Kidney (tissue), 14 donors: ENCODE data around the gene GPNMB. TPM values are rescaled to one million over a fixed set of nuclear protein-coding genes. Genes with fewer than 3 reads are reported as not detected.

ENCODE experiments used
- DNase-seq, 5 donors: peaks; one replicate each; pipeline ENCODE4 v3.0.0-alpha.2; 2013 to 2020
- FAIRE-seq: peaks from 2 replicates; lab custom pipeline; 2012; peaks lifted over from hg19 to GRCh38; lab: Jason Lieb, UNC
- H3K27ac ChIP-seq, 2 donors: one replicate each; pipeline ENCODE4 v1.7.0; 2013; ENCODE audit warnings: low read depth in 2 of 2, low read length in 2 of 2, inconsistent platforms in 1 of 2
- H3K27me3 ChIP-seq: one replicate; pipeline ENCODE4 v1.7.1; 2013; ENCODE audit warnings: low read length, inconsistent platforms; ENCODE audit not compliant: control insufficient read depth, insufficient read depth
- H3K36me3 ChIP-seq, 3 donors: one replicate each; pipeline versions ENCODE4 v1.7.0 to v1.7.1; 2013; ENCODE audit warnings: low read length in 3 of 3, control low read depth in 1 of 3, inconsistent platforms in 1 of 3; ENCODE audit not compliant: insufficient read depth in 3 of 3, control insufficient read depth in 2 of 3
- H3K4me1 ChIP-seq, 3 donors: one replicate each; pipeline versions ENCODE4 v1.7.0 to v1.7.1; 2013; ENCODE audit warnings: low read length in 3 of 3, inconsistent platforms in 1 of 3, low read depth in 1 of 3; ENCODE audit not compliant: control insufficient read depth in 2 of 3, insufficient read depth in 2 of 3
- H3K4me3 ChIP-seq, 3 donors: one replicate each; pipeline versions ENCODE4 v1.7.0 to v1.8.1; 2013; ENCODE audit warnings: low read length in 3 of 3, control low read depth in 1 of 3, inconsistent platforms in 1 of 3
- H3K9ac ChIP-seq, 3 donors: one replicate each; pipeline versions ENCODE4 v1.7.0 to v1.7.1; 2013; ENCODE audit warnings: low read length in 3 of 3, control low read depth in 1 of 3, inconsistent platforms in 1 of 3
- H3K9me3 ChIP-seq, 3 donors: one replicate each; pipeline versions ENCODE4 v1.7.0 to v1.7.1; 2013; ENCODE audit warnings: low read length in 3 of 3, control low read depth in 1 of 3, inconsistent platforms in 1 of 3; ENCODE audit not compliant: control insufficient read depth in 2 of 3, insufficient read depth in 1 of 3
- intact Hi-C: fragments of 100-400 bp; cut with DNase I; formaldehyde crosslinking; loops from one replicate; pipeline ENCODE4 v1.11.1; 2022
- polyA plus RNA-seq: library from polyadenylated mRNA; stranded (reverse); fragments of 350-450 nt; fragmentation: Illumina TruSeq; extraction: RNeasy Lipid Tissue Mini Kit (QIAGEN cat#74804); gene quantifications from one replicate; pipeline ENCODE4 v1.2.3, GENCODE V29; 2014; ENCODE audit warnings: low read depth, low replicate concordance; ENCODE audit not compliant: insufficient read depth
- total RNA-seq: library from RNA; stranded (reverse); fragmentation: NEBNext Ultra II Directional; extraction: Animal tissue kit (Norgen Biotek cat#: 25700); gene quantifications from one replicate; pipeline ENCODE4 v1.2.1, GENCODE V29; 2021
- TF ChIP-seq, protein P1 (sequence below): IDR thresholded peaks from 3 replicates; pipeline ENCODE4 v1.5.1; 2012; ENCODE audit warnings: mild to moderate bottlenecking, moderate library complexity, borderline replicate concordance; ENCODE audit not compliant: insufficient read depth; ENCODE audit errors: extremely low read depth
- donor health status: control.
- donor health status: control.
- donor health status: control.
- donor health status: control.
- donor health status: control.
- donor health status: DM: yes; HTN: yes; CAD: no.
- donor health status: Normal renal cell carcinoma (clear cell type).

Gene GPNMB
- total and polyA plus RNA-seq, 2 donors from 2014 or later, result 43.9 to 60.6 TPM

DNA sequence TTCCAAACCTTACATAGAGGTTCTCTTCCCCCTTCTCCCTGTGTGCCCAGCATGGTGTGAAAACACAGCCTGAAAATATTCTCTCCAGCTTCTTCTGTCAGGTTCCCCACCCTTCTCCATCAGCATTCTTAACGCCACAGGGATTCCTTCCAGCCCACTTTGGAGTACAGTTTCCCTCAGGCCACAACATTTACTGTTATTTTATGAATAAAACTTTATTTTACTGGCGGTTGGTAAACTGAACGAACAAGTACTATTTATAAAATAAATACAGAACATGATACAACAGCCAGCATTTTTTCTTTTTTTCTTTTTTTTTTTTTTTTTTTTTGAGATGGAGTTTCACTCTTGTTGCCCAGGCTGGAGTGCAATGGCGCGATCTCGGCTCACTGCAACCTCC lies 31.6 kb upstream of the GPNMB start:
- H3K27me3 ChIP-seq, result no peaks in the 10 kb centered on the region
- DNase-seq, result no peak
- no peaks in the 10 kb centered on the region for H3K36me3 ChIP-seq
- H3K4me1 ChIP-seq, result peaks cover 5 to 10% (median 9%) of the 10 kb centered on the region in 3 donors
- H3K9ac ChIP-seq, result no peak overlapping the region
- H3K27ac ChIP-seq, result no peak overlapping the region
- no peak overlapping the region for H3K4me3 ChIP-seq
- no peaks in the 10 kb centered on the region for H3K9me3 ChIP-seq
- FAIRE-seq, result no peak
- intact Hi-C loops, result no loop called here
- TF ChIP-seq, protein P1, sequence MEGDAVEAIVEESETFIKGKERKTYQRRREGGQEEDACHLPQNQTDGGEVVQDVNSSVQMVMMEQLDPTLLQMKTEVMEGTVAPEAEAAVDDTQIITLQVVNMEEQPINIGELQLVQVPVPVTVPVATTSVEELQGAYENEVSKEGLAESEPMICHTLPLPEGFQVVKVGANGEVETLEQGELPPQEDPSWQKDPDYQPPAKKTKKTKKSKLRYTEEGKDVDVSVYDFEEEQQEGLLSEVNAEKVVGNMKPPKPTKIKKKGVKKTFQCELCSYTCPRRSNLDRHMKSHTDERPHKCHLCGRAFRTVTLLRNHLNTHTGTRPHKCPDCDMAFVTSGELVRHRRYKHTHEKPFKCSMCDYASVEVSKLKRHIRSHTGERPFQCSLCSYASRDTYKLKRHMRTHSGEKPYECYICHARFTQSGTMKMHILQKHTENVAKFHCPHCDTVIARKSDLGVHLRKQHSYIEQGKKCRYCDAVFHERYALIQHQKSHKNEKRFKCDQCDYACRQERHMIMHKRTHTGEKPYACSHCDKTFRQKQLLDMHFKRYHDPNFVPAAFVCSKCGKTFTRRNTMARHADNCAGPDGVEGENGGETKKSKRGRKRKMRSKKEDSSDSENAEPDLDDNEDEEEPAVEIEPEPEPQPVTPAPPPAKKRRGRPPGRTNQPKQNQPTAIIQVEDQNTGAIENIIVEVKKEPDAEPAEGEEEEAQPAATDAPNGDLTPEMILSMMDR, result no peak

DNA sequence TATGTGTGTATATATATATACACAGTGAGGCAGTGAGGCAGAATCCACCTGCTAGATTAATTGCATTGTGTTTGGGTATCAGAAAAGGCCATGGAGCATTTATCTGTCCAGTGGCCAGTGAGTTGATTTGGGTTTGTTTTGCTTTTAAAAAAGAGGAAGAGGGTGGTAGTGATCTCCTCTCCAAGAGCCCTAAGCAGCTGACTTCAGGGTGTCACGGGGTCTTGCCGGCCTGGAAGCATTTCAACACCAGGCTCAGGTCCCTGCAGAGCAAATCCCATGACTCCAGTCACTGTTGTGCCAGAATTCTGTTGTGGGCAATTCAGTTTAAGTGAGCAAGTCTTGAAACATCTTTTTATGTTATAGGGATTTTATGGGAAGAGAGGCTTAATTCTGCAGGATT lies 30.6 kb upstream of the GPNMB start:
- H3K27ac ChIP-seq, result no peak overlapping the region
- intact Hi-C loops, result no loop called here
- H3K4me3 ChIP-seq, result no peak overlapping the region
- DNase-seq (no peak), FAIRE-seq (no peak)
- H3K36me3 ChIP-seq, result no peaks in the 10 kb centered on the region
- H3K4me1 ChIP-seq, result peaks cover 3 to 10% (median 5%) of the 10 kb centered on the region in 3 donors
- H3K9ac ChIP-seq, result no peak overlapping the region
- no peaks in the 10 kb centered on the region for H3K27me3 ChIP-seq
- H3K9me3 ChIP-seq, result no peaks in the 10 kb centered on the region
- TF ChIP-seq, protein P1, result no peak

DNA sequence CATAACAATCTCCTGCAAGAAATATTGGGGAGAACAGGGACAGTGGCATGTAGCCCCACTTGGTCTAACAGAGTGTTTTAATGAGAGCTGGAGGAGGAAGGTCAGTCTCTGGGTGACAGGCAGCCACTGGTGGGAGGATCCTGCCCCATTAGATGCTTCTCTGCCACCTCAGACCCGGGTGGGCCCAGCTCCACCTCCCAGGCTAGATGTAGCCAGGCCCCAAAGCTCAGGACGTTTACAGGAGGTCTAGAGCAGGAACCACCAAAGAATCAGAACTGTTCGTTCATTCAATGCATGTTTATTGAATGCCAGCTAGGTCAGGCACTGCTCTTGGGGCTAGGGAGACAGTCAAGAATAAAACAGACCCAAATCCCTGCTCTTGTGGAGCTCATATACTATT lies 28.4 kb upstream of the GPNMB start:
- DNase-seq (no peak), FAIRE-seq (no peak)
- Histone ChIP-seq H3K4me3 (no peak overlapping the region), H3K9ac (no peak overlapping the region), H3K9me3 (no peaks in the 10 kb centered on the region), H3K27ac (no peak overlapping the region), H3K36me3 (no peaks in the 10 kb centered on the region), H3K27me3 (no peaks in the 10 kb centered on the region), H3K4me1 (no peaks in the 10 kb centered on the region)
- intact Hi-C loops, result no loop called here
- TF ChIP-seq, protein P1, result no peak

DNA sequence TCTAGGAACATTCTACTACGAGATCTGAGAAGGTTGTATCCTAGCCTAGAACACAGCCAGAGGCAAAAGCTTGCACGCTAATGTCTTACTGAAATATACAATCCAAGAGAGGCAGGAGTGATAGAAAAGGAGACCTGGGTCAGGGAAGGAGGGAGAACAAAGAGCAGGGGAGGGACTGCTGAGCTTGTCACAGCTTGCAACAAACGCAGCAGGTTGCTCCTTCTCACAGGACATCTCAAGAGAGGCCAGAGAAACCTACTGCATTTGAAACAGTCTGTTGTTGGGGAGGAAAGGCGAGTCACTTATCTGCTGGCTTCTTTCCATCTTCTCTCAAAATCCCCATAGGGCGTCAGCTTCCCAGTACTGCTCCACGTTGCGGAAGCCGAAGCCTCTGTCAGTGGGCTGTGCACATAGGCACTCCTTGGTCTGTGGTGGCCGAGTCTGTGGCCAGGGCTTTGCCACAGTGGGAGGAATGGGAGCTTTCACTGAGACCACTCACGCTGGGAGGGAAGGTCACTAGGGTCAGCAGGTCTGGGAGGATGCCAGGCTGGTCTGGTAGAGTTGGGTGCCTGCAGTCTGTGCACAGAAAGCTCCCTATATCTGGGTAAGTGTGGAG lies 25.8 kb upstream of the GPNMB start:
- no peaks in the 10 kb centered on the region for H3K9me3 ChIP-seq
- no peaks in the 10 kb centered on the region for H3K36me3 ChIP-seq
- intact Hi-C loops, result no loop called here
- H3K27ac ChIP-seq, result no peak overlapping the region
- DNase-seq, result no peak
- no peak overlapping the region for H3K9ac ChIP-seq
- TF ChIP-seq, protein P1, result no peak
- no peaks in the 10 kb centered on the region for H3K27me3 ChIP-seq
- no peaks in the 10 kb centered on the region for H3K4me1 ChIP-seq
- FAIRE-seq, result no peak
- H3K4me3 ChIP-seq, result no peak overlapping the region
